ENCODE data around the gene MAGI2.

MAGI2 gene

GRCh38 chr7:79296553-79297320 lies 156.7 kb downstream of the MAGI2 start:
- no peak for DNase-seq

- no peak for DNase-seq
Observed at GRCh38 chr7:79293655-79294142, 159.8 kb downstream of the MAGI2 start.

DNA sequence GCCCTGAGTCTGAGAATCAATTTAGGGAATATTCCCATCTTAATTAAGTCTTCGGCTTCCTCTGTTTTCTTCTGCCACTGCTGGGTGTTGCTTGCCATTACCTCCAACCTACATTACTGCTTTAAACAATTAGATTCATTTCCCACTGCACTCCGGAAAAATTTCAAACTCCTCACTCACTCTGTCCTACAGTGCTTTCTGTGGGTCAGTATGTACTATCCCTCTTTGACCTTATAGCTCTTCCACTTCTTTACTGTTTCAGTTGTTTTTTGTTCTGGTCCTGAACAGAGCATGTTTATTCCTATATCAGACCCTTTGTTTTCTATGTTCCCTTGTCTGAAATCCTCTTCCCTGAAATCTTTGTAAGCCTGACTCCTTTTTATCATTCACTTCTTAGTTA lies 160.6 kb downstream of the MAGI2 start:
- no peak for DNase-seq

DNA sequence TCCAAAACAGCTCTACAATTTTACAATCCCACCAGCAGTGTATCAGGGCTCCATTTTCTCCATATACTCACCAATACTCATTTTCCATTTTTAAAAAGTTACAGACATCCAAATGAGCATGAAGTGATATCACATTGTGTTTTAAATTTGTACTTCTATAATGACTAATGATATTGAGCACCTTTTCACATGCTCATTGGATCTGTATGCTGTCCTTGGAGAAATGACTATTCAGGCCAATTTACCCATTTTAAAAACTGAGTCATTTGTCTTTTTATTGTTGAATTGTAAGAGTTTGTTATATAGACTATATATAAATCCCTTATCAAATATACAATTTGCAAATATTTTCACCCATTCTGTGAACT lies 162.0 kb downstream of the MAGI2 start:
- no peak for DNase-seq

DNA sequence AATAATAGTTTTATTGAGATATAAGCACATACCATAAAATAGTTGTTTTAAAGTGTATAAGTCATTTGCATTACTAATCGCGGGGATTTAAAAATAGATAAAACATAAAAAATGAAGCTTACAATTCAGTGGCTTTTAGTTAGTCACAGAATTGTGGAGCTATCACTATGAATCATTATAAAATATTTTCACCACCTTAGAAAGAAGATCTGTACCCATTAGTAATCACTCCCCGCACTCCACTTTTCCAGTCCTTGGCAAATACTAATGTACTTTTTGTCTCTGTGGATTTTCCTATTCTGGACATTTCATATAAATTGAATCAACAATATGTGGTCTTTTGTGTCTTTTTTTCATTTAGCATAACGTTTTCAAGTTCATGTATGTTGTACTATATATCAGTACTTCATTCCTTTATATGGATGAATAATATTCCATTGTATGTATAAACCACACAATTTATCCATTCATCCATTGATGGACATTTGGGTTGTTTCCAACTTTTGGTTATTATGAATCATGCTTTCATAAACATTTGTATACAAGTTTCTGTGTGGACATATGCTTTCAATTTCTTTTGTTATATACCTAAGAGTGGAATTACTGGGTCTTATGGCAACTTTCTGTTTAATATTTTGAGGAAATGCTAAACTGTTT lies 162.5 kb downstream of the MAGI2 start:
- no peak for DNase-seq

DNA sequence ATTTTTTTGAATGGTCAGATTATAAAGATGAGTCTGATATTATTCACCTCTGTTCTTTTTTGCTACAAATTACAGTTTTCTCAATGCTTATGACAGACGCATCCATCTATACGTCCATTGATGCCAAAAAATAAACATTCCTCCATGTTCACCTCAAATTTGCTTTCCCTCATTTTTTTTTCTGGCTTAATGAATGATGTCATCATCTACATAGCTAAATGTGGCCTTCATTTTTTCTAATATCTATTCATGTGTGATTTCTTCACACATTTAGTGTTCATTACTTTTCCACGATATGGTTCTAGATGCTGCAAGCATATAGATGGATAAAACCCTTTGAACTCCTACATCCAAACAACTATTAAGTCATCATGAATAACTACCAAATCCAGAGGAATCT lies 163.1 kb downstream of the MAGI2 start:
- no peak for DNase-seq

DNA sequence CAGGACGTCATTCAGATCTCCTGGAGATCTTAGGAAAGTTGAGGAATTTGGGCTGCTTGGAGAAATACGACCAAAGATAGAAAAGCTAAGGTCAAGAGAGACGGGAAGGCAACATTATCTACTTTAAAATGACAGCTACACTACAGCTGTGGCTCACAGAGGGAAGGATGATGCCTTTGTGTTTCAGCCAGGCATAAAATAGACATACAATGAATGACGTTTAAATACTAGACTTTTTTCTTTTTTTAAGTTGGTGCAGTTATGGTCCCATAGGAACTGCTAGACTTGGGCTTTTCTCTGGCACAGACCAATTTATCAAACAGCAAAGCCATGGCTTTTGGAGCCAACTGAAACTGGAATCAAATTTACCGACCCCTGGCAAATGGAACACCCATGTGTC lies 164.8 kb downstream of the MAGI2 start:
- DNase-seq, result no peak

DNA sequence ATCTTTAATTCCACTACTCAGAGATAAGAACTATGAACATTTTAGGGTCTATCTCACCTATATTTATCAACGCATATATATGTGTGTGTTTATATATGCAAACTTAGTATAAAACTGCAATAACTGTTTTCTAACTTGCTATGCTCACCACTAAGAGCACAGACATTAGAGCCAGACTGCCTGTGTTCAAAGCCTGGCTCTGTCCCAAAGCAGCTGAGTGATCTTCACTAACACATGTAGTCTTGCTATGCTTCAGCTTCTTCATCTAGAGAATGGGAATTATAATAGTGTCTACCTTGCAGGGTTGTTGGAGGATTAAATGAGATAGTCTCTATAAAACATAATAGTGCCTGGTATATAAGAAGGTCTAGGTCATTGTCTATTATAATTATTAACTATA lies 165.5 kb downstream of the MAGI2 start:
- no peak for DNase-seq

DNA sequence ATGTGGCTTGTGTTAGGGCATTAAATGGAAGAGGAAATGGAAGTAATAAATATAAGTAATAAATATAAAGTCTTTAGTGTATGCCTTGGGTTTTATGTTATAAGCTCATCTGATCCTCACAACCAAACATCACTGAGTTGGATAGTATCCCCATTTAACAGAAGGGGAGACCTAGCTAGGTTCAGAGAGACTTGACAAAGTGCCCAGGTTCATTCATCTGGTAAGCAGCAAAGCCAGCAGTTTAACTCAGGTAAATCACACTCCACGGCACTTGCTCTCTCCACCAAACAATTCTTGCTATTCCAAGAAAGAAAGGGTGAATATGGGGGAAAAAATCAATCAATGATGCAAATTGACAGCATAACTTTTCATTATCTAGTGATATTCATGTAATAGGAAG lies 167.3 kb downstream of the MAGI2 start:
- no peak for DNase-seq

GRCh38 chr7:79285756-79286155 lies 167.7 kb downstream of the MAGI2 start:
- no peak for DNase-seq

DNA sequence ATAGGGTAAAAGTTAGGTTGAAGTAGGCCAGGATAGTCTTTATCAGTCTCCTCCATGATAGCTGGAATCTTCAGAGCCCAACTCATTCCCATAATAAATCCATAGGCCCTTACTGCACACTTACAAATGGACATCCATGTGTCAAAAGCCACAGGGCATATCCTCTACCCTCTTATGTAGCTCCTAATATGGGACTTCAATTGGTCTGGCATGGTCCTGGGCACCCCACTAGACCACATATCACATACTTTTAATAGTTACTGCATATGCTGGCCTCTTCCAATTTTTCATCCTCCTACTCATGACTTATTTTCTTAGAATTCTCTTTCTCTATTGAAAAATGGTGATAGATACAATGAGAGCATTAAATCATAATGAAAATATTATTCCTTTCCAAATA lies 169.3 kb downstream of the MAGI2 start:
- no peak for DNase-seq

- DNase-seq, result no peak
Observed at GRCh38 chr7:79282882-79283602, 170.4 kb downstream of the MAGI2 start.

DNA sequence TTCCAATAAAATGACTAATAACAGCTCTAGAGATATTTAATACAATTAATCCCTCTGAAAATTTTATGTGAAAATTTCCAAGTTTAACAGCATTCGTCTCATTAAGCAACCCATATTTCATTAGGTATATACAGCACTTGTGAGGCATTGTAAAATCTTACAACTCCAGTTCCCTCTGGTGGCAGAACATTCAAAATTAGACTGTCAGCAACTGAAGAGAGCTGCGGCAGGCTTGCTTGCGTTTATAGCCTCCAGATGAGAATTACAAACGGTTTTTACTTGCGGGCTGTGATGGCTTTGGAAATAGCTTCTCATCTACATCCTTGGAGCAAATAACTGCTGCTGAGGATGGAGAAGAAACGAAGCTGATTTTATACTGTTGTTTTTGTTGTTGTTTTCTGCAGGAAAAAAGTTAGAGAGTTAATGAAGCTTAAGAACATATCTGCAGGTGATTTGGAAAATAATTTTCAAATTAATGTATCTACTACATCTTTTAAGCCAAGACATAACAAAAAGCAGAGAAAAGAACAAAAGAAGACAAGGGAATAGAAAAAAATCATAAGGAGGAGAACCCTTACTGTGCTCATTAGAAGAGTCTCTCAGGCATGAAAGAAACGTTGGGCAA lies 171.3 kb downstream of the MAGI2 start:
- DNase-seq, result no peak

DNA sequence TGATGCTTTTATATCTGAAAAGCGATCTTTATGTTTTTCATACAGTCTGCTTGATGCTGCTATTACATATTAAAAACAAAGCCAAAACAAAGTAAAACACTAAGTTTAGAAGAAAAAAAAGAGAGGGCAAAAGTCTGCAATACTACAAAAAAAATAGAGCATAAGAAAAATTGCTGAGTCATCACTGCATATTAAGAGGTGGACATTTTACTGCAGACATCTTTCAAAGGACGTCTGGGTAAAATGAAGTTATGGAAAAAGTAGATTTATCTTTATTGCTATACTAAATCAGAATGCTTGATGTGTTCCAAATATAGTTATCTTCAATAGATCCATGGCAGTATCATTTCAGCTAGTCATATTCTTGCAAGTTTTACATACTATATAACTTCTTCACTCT lies 172.0 kb downstream of the MAGI2 start:
- no peak for DNase-seq

- DNase-seq, result no peak
Observed at GRCh38 chr7:79272938-79273337, 180.5 kb downstream of the MAGI2 start.

- no peak for DNase-seq
Observed at GRCh38 chr7:79272066-79272669, 181.3 kb downstream of the MAGI2 start.

DNA sequence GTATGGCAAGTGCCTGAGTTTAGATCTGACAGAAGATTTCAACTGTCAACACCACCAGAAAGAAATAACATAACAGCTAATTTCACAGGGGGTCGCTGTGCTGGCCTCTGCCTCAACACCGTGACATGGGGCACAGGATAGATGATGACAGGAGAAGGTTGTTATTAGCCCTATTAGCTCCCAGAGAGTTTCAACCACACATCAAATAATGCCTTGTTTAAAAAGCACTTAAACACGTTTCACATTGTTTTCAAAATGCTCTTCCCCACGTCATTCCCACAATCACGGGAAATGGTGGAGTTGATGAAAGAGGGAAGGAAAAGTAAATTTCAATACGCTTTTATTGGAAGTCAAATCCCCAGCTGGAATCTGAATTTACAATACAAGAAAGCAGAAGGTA lies 184.7 kb downstream of the MAGI2 start:
- DNase-seq, result no peak

GRCh38 chr7:79258826-79259225 lies 194.6 kb downstream of the MAGI2 start:
- no peak for DNase-seq

- no peak for DNase-seq
Observed at GRCh38 chr7:79257959-79258358, 195.5 kb downstream of the MAGI2 start.

GRCh38 chr7:79245623-79246249 lies 207.7 kb downstream of the MAGI2 start:
- no peak for DNase-seq

DNA sequence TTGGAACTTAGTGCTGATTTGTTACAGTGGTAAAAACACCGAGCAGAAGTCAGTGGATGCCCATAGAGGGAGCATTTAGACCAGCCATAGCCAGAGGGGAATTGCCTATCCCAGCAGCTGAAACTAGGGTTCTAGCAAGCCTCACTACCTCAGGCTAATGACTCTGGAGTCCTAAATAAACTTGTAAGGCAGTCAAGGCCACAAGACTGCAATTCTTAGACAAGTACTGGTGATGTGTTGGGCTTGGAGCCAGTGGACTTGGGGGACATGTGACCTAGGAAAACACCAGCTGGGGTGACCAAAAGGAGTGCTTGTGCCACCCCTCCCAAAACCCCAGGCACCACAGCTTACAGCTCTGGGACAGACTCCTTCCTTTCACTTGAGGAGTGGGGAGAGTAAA lies 209.0 kb downstream of the MAGI2 start:
- no peak for DNase-seq

- DNase-seq, result no peak
Observed at GRCh38 chr7:79241288-79242060, 212.0 kb downstream of the MAGI2 start.
